SK-N-SH treated with all-trans-retinoic acid at 6 μM for 48 hours (cell line): ENCODE data around the gene ACTR10.

Experiments used
- ATAC-seq: fragments of 200-7000 bp; cut with Tn5 transposase; 3 replicates; pipeline ENCODE4 v1.9.1; 2020; ENCODE audit warnings: mild to moderate bottlenecking, moderate library complexity
- CSDC2 ChIP-seq: fragments of 250-450 bp; sonication (Bioruptor Pico); IDR thresholded peaks from 2 replicates; pipeline ENCODE4 v1.5.0; 2020; ENCODE audit warnings: mild to moderate bottlenecking, moderate library complexity
- ESRRG ChIP-seq: fragments of 250-450 bp; sonication (Bioruptor Pico); IDR thresholded peaks from 2 replicates; pipeline ENCODE4 v1.6.1; 2021; ENCODE audit warnings: mild to moderate bottlenecking
- GLIS3 ChIP-seq: fragments of 250-450 bp; sonication (Bioruptor Pico); IDR thresholded peaks from 2 replicates; pipeline ENCODE4 v1.5.0; 2020; ENCODE audit warnings: mild to moderate bottlenecking, moderate library complexity
- ISL1 ChIP-seq: fragments of 250-450 bp; sonication (Bioruptor Pico); IDR thresholded peaks from 2 replicates; pipeline ENCODE4 v2.1.2; 2022; ENCODE audit warnings: mild to moderate bottlenecking, moderate library complexity
- OSR1 ChIP-seq: fragments of 250-450 bp; sonication (Bioruptor Pico); IDR thresholded peaks from 2 replicates; pipeline ENCODE4 v1.8.0; 2022; ENCODE audit warnings: moderate library complexity, mild to moderate bottlenecking, inconsistent platforms
- RARB ChIP-seq: fragments of 250-450 bp; sonication (Bioruptor Pico); IDR thresholded peaks from 2 replicates; pipeline ENCODE4 v1.8.0; 2021; ENCODE audit warnings: mild to moderate bottlenecking, moderate library complexity
- SNAI2 ChIP-seq: fragments of 250-450 bp; sonication (Bioruptor Pico); IDR thresholded peaks from 2 replicates; pipeline ENCODE4 v1.5.0; 2020; ENCODE audit warnings: mild to moderate bottlenecking, moderate library complexity
- TCF4 ChIP-seq: fragments of 250-450 bp; sonication (Bioruptor Pico); IDR thresholded peaks from 2 replicates; pipeline ENCODE4 v1.8.0; 2021; ENCODE audit warnings: mild to moderate bottlenecking, moderate library complexity, borderline replicate concordance
- TOX ChIP-seq: fragments of 250-450 bp; sonication (Bioruptor Pico); IDR thresholded peaks from 2 replicates; pipeline ENCODE4 v1.8.0; 2021; ENCODE audit warnings: mild to moderate bottlenecking, moderate library complexity, borderline replicate concordance
- ZC3H10 ChIP-seq: fragments of 250-450 bp; sonication (Bioruptor Pico); IDR thresholded peaks from 2 replicates; pipeline ENCODE4 v1.5.1; 2021; ENCODE audit warnings: mild to moderate bottlenecking, moderate library complexity
- ZFP3 ChIP-seq: fragments of 250-450 bp; sonication (Bioruptor Pico); IDR thresholded peaks from 2 replicates; pipeline ENCODE4 v1.5.0; 2020; ENCODE audit warnings: mild to moderate bottlenecking, moderate library complexity
- ZNF565 ChIP-seq: fragments of 450-650 bp; formaldehyde crosslinking; conservative IDR thresholded peaks from 2 replicates; pipeline ENCODE4 v1.5.0; 2020; ENCODE audit warnings: low read depth, mild to moderate bottlenecking, moderate library complexity
- ZNF8 ChIP-seq: fragments of 450-650 bp; formaldehyde crosslinking; IDR thresholded peaks from 2 replicates; pipeline ENCODE4 v1.5.0; 2020; ENCODE audit warnings: mild to moderate bottlenecking, moderate library complexity
- TF ChIP-seq, protein P1 (sequence below): fragments of 250-450 bp; sonication (Bioruptor Pico); IDR thresholded peaks from 2 replicates; pipeline ENCODE4 v1.5.1; 2021; ENCODE audit warnings: mild to moderate bottlenecking, moderate library complexity
- TF ChIP-seq, protein P2 (sequence below): fragments of 250-450 bp; sonication (Bioruptor Pico); IDR thresholded peaks from 2 replicates; pipeline ENCODE4 v1.8.0; 2021; ENCODE audit warnings: low read depth, mild to moderate bottlenecking, moderate library complexity, borderline replicate concordance
- TF ChIP-seq, protein P3 (sequence below): fragments of 250-450 bp; sonication (Bioruptor Pico); IDR thresholded peaks from 2 replicates; pipeline ENCODE4 v1.5.1; 2020; ENCODE audit warnings: low read depth, mild to moderate bottlenecking, moderate library complexity
- TF ChIP-seq, protein P4 (sequence below): fragments of 250-450 bp; sonication (Bioruptor Pico); IDR thresholded peaks from 2 replicates; pipeline ENCODE4 v1.5.0; 2020; ENCODE audit warnings: mild to moderate bottlenecking, moderate library complexity

ACTR10 gene

DNA sequence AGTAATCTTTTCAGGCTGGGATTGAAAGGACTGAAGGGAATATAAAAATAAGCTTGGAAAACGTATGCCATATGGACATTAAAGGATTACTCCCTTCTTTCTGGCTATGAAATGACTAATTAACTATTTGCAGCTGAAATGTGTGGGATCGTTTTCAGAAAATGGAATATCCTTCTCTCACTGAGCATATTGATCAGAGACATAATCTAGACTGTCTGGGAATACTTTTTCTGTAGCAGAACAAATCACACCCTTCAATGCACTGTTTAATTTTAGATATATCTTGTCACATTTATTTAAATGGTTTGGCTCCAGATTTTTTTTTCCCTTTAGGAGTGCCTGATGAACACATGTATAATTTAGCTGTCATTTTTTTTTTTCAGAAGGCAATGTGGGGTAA, 10.8 kb upstream of the ACTR10 start:
- no peak for ATAC-seq

DNA sequence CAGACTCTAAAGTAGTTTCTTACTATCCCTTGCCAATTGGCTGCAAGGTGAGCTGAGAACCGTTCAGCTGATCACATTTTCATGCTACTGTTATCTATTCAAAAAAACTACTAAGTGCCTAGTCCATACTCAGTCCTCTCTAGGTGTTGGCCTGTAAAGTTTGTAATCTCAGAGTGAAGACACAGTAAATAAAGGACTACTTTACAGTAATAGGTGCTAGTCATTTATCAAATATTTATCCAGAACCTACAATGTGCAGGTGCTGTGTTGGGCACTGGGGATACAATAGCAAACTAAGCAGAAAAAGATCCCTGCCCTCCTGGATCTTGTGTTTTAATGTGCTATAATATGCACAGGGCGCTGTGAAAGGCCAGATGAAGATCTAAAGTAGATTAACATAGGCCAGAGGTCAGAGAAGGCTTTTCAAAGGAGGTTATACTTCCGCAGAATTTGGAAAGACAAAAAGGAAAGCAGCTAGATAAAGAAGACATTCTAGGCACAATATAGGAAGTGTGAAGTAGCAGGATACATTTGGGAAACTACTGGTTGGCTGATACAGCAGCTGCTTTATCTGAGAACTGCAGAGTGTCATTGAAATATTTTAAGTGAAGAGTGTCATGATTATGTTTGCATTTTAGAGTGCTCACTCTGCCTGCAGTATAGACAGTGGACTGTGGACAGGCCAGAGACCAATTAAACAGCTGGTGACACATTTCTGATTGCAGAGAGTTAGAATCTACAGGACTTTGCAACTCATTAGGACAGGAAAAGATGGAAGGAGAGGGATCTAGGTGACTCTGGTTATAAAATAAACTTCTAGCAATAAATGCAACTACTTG, 8.0 kb upstream of the ACTR10 start:
- ATAC-seq, result no peak
- TF ChIP-seq, protein P1, sequence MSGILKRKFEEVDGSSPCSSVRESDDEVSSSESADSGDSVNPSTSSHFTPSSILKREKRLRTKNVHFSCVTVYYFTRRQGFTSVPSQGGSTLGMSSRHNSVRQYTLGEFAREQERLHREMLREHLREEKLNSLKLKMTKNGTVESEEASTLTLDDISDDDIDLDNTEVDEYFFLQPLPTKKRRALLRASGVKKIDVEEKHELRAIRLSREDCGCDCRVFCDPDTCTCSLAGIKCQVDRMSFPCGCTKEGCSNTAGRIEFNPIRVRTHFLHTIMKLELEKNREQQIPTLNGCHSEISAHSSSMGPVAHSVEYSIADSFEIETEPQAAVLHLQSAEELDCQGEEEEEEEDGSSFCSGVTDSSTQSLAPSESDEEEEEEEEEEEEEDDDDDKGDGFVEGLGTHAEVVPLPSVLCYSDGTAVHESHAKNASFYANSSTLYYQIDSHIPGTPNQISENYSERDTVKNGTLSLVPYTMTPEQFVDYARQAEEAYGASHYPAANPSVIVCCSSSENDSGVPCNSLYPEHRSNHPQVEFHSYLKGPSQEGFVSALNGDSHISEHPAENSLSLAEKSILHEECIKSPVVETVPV (CRISPR knock-in tag), result no peak
- TF ChIP-seq RARB (CRISPR knock-in tag) (no peak), ZFP3 (no peak), ZNF565 (CRISPR knock-in tag) (no peak), ISL1 (CRISPR knock-in tag) (no peak), ESRRG (no peak), SNAI2 (CRISPR knock-in tag) (no peak), ZC3H10 (no peak), GLIS3 (CRISPR knock-in tag) (no peak), ZNF8 (CRISPR knock-in tag) (no peak), TCF4 (CRISPR knock-in tag) (no peak), TOX (CRISPR knock-in tag) (no peak), CSDC2 (CRISPR knock-in tag) (no peak), OSR1 (CRISPR knock-in tag) (no peak)
- TF ChIP-seq, protein P2, sequence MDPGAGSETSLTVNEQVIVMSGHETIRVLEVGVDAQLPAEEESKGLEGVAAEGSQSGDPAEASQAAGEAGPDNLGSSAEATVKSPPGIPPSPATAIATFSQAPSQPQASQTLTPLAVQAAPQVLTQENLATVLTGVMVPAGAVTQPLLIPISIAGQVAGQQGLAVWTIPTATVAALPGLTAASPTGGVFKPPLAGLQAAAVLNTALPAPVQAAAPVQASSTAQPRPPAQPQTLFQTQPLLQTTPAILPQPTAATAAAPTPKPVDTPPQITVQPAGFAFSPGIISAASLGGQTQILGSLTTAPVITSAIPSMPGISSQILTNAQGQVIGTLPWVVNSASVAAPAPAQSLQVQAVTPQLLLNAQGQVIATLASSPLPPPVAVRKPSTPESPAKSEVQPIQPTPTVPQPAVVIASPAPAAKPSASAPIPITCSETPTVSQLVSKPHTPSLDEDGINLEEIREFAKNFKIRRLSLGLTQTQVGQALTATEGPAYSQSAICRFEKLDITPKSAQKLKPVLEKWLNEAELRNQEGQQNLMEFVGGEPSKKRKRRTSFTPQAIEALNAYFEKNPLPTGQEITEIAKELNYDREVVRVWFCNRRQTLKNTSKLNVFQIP (CRISPR knock-in tag), result no peak
- TF ChIP-seq, protein P3, sequence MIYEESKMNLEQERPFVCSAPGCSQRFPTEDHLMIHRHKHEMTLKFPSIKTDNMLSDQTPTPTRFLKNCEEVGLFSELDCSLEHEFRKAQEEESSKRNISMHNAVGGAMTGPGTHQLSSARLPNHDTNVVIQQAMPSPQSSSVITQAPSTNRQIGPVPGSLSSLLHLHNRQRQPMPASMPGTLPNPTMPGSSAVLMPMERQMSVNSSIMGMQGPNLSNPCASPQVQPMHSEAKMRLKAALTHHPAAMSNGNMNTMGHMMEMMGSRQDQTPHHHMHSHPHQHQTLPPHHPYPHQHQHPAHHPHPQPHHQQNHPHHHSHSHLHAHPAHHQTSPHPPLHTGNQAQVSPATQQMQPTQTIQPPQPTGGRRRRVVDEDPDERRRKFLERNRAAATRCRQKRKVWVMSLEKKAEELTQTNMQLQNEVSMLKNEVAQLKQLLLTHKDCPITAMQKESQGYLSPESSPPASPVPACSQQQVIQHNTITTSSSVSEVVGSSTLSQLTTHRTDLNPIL (CRISPR knock-in tag), result no peak
- TF ChIP-seq, protein P4, sequence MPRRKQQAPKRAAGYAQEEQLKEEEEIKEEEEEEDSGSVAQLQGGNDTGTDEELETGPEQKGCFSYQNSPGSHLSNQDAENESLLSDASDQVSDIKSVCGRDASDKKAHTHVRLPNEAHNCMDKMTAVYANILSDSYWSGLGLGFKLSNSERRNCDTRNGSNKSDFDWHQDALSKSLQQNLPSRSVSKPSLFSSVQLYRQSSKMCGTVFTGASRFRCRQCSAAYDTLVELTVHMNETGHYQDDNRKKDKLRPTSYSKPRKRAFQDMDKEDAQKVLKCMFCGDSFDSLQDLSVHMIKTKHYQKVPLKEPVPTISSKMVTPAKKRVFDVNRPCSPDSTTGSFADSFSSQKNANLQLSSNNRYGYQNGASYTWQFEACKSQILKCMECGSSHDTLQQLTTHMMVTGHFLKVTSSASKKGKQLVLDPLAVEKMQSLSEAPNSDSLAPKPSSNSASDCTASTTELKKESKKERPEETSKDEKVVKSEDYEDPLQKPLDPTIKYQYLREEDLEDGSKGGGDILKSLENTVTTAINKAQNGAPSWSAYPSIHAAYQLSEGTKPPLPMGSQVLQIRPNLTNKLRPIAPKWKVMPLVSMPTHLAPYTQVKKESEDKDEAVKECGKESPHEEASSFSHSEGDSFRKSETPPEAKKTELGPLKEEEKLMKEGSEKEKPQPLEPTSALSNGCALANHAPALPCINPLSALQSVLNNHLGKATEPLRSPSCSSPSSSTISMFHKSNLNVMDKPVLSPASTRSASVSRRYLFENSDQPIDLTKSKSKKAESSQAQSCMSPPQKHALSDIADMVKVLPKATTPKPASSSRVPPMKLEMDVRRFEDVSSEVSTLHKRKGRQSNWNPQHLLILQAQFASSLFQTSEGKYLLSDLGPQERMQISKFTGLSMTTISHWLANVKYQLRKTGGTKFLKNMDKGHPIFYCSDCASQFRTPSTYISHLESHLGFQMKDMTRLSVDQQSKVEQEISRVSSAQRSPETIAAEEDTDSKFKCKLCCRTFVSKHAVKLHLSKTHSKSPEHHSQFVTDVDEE (CRISPR knock-in tag), result no peak

More for the DNA sequence above, 10.8 kb upstream of the ACTR10 start:
- no peak for TF ChIP-seq ZNF565 (CRISPR knock-in tag)
- TF ChIP-seq ISL1 (CRISPR knock-in tag), result no peak
- no peak for TF ChIP-seq OSR1 (CRISPR knock-in tag)
- TF ChIP-seq ZC3H10, result no peak
- TF ChIP-seq, protein P1 (CRISPR knock-in tag), result no peak
- no peak for TF ChIP-seq ZNF8 (CRISPR knock-in tag)
- TF ChIP-seq TOX (CRISPR knock-in tag), result no peak
- TF ChIP-seq, protein P2 (CRISPR knock-in tag), result no peak

DNA sequence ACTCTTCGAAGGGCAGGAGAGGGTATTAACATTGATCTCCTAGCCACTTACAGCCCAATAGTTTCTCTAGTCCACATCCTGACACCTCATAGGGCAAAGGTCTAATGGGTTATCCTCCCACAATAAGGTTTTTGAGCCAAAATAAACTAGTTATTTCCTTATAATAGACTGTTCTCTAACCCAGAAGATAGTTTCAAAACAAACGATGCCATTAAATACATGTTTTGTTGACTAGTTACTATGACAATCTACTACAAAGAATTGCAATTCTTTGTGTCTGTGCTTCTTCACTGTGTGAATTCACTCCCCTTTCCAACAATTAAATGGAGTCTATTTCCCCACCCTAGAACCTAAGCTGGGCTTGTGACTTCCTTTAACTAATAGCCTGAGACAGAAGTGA, 6.4 kb upstream of the ACTR10 start:
- ATAC-seq, result no peak
- TF ChIP-seq, protein P2 (CRISPR knock-in tag), result no peak
- TF ChIP-seq ZFP3, result no peak
